Measurements from ENCODE around the gene RNF213.

RNF213 gene

GRCh38 chr17:80426671-80427326 is 166.1 kb downstream of the RNF213 start (continued):
- TF ChIP-seq HIC1 (tag by site-specific recombination; IDR thresholded peaks at IDR 0.05), result peak; percentile 51; the same call in 1 of the 2 replicates
- TF ChIP-seq ZNF658 (tag by site-specific recombination; IDR thresholded peaks at IDR 0.05), result no peak
- TF ChIP-seq ZNF580 (tag by site-specific recombination; IDR thresholded peaks at IDR 0.05), result no peak
- no peak for TF ChIP-seq ZNF433 (tag by site-specific recombination; IDR thresholded peaks at IDR 0.05; ENCODE audit: low read depth)
- peak; percentile 61 for TF ChIP-seq ZNF335 (tag by site-specific recombination; conservative IDR thresholded peaks at IDR 0.05)
- no peak for TF ChIP-seq ZNF704 (tag by site-specific recombination; IDR thresholded peaks at IDR 0.05)
- no peak for TF ChIP-seq ZXDB (tag by site-specific recombination; IDR thresholded peaks at IDR 0.05)
- TF ChIP-seq ZBTB26 (tag by site-specific recombination; optimal IDR thresholded peaks at IDR 0.05), result peak; percentile 17
- no peak for TF ChIP-seq ZEB2 (tag by site-specific recombination; IDR thresholded peaks at IDR 0.05)
- peak; percentile 32; the same call in 1 of the 2 replicates for TF ChIP-seq KLF1 (tag by site-specific recombination; IDR thresholded peaks at IDR 0.05)
- TF ChIP-seq ZSCAN18 (tag by site-specific recombination; IDR thresholded peaks at IDR 0.05), result no peak
- TF ChIP-seq ZBTB11 (tag by site-specific recombination; conservative IDR thresholded peaks at IDR 0.05; ENCODE audit: low read depth), result no peak
- TF ChIP-seq ZFP41 (tag by site-specific recombination; IDR thresholded peaks at IDR 0.05; ENCODE audit: borderline replicate concordance), result no peak
- TF ChIP-seq OSR2 (tag by site-specific recombination; IDR thresholded peaks at IDR 0.05), result no peak
- peak; percentile 52 for TF ChIP-seq PATZ1 (tag by site-specific recombination; IDR thresholded peaks at IDR 0.05)
- no peak for TF ChIP-seq GLI4 (tag by site-specific recombination; IDR thresholded peaks at IDR 0.05)
- TF ChIP-seq CTCF (tag by site-specific recombination; IDR thresholded peaks at IDR 0.05), result peak; percentile 98
- TF ChIP-seq ZNF214 (tag by site-specific recombination; IDR thresholded peaks at IDR 0.05; ENCODE audit: borderline replicate concordance), result no peak
- no peak for TF ChIP-seq ZNF596 (tag by site-specific recombination; IDR thresholded peaks at IDR 0.05)
- TF ChIP-seq ZNF223 (tag by site-specific recombination; IDR thresholded peaks at IDR 0.05), result no peak
- TF ChIP-seq ELK4 (IDR thresholded peaks at IDR 0.05; ENCODE audit: borderline replicate concordance, low read depth, low read length), result no peak
- TF ChIP-seq INSM2 (tag by site-specific recombination; IDR thresholded peaks at IDR 0.05), result no peak

Data from HEK293 (cell line).